NCI-H2029 (cell line): ENCODE data around the gene NWD2.
"Not testable (repeated sequence)": the region's sequence is repeated elsewhere in the genome, so short reads cannot be mapped to it uniquely, and the experiment has no call there.

Experiments
- DNase-seq: peaks from one replicate; lab custom pipeline; 2025; lab: John Stamatoyannopoulos, UW

NWD2 gene, protein sequence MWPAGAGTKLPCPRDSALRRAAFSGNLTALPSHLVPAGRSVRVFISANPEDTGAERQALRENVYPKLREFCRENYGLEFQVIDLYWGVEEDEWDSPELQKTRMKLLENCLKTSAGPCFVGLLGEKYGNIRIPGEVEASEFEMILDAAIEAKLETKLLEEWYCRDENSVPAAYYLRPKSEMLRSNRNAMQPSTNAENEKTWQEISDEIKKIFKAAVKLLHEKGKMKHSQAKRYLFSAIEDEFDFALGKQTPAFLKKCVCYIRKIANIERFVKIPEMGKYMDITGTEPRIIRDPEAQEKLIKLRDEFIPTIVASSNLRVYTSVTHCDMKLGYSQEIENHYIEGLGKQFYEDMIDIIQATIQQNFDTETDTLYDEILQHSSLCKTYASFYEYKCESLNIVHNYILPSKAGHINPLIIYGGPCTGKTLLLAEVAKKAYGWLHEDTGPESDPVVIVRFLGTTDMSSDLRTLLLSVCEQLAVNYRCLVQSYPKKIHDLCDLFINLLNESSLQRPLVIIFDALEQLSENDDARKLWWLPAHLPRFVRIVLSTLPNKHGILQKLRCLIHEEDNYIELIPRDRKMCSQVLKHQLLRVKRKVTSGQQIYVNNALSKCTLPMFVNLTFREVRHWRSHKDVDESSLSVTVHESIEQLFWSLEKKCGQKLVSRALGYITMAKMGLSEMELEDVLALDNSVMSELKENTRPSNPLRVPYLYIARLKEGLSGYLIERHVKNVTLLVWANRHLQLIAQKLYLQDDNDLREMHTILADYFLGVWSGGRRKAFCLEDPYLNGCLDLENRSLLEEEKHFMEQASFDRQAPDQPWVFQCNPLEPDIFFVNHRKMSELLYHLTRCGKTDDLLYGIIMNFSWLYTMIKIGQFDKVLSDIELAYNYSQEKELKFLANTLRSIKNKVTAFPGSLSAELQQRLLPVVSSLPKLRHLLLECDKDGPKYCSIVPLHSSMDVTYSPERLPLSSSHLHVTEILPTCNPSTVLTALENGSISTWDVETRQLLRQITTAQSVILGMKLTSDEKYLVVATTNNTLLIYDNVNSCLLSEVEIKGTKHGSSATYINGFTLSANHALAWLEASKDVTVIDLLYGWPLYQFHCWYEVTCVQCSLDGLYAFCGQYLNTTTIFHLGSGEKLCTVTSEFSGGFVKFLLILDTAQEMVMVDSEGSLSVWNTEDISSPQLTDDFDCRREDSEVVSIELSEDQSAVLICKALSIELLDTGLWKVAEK (N-terminal part only)

DNA sequence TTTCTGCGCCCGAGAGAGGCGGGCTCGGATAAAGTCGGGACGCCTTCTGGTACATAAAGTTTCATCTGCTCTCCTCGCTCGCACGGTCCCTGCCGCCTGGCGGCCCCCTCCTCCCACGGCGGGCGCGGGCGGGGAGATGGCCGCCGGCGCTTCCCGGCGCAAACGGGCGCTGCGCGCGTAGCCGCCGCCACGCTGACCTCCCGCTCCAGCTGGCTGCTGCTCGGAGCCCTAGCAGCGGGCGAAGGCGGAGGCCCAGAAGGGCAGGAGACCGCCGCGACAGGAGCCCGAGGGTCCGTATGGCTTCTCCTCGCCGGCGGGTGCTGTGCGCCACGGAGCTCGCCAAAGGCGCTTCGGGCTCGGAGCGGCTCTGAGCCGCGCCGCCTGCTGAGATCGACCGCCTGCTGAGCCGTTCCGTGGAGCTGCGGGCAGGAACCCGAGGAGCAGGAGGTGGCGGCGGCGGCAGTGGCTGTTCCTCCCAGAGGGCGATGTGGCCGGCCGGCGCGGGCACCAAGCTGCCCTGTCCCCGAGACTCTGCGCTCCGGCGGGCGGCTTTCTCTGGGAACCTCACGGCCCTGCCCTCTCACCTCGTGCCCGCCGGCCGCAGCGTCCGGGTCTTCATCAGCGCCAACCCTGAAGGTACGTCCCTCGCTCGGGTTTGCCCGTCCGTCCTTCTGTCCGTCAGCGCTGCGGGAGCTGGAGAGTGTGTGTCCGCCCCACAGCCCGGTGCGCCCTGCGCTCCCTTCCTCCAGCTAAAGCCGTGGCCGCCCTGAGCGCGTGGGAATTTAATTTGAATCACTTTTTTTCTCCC lies at the start of gene NWD2:
TSS of gene NWD2 (plus strand) at position 161 of the 808 bp plus-strand sequence. CDS start at position 486, 325 bp downstream.
- no peak for DNase-seq

DNA sequence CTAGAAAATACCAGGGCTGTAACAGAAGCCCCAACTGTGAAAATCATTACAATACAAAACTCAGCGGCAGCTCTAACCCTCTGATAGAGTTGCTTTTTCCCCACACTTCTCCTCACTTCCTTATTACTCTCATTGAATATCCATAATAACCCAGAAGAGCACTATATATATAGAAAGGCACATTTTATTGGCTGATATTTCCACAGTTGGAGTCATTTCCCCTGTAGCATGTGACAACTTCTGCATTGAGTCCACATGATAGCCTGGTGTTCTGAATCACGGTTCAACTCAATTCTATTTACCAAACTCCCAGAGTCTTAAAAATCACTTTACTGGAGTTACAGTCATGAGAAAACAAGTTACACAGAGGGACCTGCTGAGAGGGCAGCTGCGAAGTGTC lies 46.6 kb upstream of the NWD2 start:
- DNase-seq: no peak

DNA sequence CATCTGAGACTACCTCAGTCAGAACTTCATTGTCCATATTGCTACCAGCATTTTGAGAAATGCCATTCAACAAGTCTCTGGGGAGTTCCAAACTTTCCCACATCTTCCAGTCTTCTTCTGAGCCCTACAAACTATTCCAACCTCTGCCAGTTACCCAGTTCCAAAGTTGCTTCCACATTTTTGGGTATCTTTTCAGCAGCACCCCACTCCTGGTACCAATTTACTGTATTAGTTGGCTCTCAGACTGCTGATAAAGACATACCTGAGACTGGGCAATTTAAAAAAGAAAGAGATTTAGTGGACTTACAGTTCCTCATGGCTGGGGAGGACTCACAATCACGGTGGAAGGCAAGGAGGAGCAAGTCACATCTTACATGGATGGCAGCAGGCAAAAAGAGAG lies 39.8 kb upstream of the NWD2 start:
- not testable (repeated sequence) for DNase-seq

DNA sequence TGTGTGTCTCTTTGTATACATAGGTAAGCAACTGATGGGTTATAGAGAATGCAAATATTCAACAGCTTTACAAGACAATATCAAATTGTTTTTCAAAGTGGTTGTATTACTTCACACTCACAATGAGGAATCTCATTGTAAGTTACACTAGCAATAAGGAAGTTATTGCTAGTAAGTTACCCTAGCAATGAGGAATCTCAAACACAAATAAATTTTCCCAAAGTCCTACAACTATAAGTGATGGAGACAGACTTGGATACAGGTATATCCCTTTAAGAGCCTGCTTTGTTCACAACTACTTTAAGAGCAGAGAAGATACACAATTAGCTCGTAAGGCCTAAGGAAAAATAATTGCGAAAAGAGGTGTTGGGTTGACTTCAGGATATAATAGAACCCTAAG lies 28.3 kb upstream of the NWD2 start:
- no peak for DNase-seq

DNA sequence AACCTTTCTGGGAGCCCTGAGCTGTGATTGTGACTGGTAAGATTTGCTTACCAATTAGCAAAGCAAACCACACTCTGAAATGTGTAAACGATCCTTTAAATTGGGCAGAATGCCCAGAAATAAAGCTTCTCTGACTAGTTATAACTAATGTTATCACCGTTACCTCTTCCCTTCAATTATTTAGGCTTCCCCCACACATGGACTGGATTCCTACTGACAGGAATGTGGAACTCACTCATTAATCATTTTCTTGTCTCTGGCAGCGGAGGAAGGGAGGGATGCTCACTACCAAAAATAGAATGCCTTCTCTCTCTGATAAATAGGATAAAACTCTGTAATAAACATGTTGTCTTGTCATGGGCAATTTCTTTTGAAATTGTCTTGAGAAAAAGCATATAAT lies 25.3 kb upstream of the NWD2 start:
- no peak for DNase-seq

DNA sequence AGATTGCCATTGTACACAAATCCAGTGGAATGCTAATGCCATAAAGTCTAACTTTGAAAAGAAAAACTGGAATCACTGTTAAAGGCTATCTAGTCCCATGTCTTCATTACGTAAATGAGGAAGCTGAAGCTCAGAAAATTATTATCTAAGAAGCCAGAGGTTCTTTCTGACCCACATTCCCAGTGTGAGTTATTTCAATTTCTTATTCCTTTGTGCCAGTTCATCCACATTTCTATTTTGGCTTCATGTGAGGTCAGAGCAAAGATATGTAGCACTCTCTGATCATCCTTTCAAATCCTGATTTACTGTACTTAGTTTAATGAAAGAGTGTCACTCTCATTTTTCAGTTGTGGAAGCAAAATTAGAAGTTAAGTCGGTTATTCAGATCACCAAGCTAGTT lies 24.6 kb upstream of the NWD2 start:
- no peak for DNase-seq

DNA sequence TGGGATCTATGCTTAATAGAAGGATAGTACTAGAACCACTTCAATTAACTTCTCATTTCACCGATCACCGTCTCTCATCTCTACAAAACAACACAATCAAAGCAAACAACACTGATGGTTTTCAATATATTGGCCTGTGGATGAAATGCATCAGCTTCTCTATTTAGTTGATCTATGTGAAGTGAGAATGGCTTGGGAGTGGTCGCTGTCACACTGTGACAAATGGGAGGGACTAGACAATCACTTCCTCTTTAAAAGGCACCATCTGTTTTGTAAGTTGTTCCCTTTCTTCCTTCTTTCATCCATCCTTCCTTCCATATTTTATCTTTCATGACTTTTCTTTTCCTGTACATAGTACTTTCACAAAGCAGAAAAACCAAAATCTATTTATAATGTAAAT lies 23.9 kb upstream of the NWD2 start:
- DNase-seq: no peak

DNA sequence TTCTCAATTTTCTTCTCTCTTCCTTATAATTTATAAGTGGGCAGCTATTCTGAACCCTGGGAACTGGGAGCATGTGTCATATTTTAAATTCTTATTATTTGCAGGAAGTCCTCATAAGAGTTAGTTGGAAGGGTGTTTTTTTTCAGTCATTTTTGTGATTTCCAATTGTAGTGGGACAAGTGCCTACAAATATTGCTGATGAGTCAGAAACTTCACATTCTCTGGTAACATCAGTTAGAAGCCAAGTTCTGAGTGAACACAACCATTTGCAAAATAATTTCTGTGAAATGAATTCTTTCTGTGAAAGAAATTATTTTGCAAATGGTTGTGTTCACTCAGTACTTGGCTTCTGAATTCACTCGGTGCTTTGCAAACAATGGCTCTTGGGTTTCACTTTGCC lies 20.8 kb upstream of the NWD2 start:
- no peak for DNase-seq

DNA sequence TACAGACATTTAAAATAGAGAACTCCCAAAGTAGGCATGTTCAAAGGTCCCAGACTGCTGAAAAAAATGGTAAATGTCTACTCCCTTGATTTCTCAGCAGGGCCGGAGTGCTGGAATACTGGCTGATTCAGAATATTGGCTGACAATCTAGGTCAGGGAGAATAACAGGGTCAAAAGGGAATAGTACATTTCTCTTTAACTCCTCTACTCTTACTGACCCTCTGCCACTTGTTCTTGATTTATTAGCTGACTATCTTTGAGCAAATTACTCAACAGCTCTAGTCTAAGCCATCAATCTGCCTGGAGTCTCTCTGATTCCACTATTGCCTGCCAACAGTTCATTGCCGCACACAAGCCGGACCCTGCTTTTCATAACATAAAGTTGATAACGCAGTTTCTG lies 19.7 kb upstream of the NWD2 start:
- DNase-seq: no peak

DNA sequence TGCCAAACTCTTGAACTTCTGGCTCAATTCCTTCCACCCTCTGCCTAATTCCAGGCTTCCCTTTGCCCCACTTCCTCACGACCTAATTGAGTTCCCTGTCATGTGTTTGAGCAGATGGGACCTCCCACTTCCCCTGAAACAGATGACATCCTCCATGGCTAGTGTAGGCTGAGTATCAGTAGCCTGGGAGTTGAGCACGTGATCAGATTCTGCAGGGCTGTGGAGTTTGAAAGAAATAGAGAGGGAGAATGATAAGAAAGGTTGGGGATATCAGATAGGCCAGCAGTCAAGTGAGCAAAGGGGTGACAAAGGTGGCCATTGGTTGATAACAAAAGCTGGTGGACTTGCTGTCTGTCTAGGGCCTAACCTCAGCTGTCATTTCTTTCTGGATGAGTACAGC lies 18.8 kb upstream of the NWD2 start:
- DNase-seq: no peak

DNA sequence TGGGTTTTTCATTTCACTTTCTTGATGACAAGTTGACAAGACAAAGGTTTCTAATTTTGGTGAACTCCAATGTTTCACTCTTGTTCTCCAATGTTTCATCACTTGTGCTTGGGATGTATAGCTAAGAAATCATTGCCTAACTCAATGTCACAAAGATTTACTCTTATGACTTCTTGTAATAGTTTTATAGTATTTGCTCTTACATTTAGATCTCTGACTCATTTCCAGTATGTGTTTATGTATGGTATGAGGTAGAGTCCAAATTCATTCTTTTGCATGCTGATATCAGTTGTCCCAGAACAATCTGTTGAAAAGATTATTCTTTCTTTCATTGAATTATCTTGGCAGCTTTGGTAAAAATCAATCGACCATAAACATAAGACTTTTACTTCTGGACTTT lies 12.2 kb upstream of the NWD2 start:
- no peak for DNase-seq

DNA sequence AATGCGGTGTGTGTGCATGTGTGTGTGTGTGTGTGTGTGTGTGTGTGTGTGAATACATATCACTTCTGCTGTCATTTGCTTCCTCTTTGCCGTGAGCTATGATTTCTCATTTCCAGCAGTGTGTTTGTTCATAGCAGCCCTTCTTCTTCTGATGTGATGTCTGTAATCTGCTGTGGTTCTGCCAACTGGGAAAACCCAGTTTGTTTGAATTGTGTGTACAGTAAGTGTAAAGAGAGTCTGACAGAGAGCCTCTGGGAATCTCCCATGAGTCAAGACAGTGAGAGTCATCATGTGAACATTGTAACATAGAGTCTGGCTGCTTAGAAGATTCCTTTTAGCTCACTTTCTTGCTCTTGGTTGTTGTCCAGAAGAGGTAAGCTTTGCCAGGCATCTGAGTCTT lies 8.4 kb upstream of the NWD2 start:
- DNase-seq: no peak

DNA sequence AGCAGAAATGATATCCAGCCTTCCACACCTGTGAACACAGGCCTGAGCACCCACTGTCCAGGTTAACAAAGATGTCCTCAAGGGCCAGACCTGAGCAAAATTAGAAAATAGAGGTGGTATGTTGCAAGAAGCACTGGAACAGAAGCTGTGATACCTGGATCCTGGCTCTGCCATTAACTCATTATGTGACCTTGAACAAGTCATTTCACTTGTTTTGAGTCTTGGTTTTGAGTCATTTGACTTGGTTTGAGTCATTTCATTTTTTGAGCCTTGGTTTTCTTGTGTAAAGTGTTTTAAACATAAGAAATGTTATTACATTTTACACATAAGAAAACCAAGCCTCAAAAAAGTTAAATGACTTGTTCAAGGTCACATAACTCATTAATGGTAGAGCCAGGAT lies 2.9 kb upstream of the NWD2 start:
- no peak for DNase-seq

DNA sequence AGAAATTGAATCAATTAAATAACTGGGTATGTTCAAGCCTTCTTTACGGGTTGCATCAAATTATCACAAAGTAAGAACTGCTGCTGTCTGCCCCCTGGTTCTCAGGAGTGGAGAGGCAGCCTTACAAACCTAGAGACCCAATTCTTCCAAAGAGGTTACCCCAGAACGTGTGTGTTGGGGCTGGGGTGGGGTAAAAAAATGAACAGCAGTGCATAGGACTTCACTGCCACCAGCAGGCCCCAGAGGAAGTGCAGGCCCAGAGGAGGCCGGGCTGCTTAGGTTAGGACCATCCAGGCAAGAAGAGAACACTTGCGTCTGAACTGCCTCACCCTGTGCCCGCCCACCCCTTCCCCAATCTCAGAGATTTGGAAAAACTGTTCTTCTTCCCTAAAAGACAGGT lies 1.5 kb upstream of the NWD2 start:
- DNase-seq: no peak

DNA sequence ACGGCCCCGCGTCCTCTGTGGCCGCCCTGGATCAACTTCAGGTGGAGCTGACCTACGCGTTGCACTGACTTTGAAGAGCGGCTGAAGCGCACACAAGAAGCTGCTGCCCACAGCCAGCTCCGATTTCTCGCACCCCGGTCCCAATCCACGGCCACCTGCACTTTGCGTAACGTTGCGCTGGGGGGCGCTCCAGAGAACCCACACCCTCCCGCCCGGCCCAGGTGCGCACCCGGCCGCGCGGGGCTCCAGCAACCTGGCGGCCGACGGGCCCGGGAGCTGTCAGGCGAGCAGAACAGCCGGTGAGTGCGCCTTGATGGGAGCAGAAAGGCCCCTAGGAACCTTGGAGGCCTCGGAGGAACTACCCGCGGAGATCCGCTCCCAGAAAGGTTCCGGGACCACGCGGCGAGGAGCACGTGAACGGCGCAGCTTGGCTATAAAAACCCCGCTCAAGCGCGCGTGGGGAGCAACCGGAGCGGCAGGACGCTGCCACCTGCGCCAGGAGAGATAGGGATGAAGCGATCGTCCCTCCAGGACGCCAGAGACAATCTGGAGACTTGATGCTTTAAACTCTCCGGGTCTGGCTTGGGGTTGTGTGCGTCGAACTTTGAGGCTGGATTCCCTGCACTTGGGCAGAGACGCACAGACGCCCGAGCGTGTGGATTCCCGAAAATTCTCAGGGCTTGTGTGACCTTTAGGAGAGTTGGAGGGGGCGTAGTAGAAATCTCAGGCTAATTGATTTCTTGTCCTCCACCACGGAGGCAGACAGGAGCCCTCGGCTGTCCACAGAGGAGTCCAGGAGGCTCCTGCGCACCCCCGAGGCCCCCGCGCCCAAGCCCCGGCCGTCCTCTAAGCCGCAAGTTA lies 591 bp upstream of the NWD2 start:
- DNase-seq: no peak

DNA sequence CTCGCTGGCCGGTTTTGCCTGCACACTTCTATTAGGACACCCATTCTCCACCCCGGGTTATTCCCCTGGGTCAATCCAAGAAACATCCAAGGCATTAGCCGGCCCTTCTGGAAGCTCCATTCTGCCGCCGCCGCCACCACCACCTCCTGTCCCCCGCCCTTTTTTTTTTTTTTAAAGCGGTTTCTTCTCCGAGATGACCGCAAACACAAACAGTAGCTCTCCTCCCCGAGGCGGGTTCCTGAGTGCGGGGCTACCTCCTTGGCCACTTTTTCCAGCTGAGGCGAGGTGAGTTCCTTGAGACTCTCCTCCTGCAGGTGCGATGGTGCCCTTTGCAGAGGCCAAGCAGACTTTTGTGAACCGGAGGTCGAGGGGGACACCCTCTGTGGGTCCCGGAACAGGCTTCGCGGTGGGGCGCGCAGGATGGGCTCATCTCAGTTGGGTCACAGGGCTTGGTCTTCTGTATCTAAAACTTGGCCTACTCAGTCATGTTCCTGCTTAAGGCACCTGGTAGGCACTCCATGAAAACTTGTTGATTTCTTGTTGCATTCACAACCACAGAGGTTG lies 930 bp downstream of the NWD2 start:
- DNase-seq: no peak

DNA sequence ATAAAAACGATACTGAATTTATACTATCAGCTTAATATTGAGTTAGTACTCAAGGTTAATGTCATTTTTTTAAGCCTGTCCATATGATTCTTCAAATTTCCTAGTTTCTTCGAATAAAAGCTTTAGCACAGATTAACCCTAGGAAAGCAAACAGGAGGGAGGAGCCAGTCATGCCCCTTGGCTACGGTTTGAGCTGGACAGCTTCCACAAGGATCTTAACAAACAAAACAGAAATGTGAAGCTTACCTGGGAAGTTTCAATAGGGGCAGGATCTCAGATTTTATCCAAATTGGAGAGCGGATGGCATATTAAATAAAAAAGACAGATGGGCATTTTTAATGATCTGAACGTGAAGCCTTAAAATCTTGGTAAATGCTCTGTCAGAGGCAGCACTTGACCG lies 2.3 kb downstream of the NWD2 start:
- peak; percentile 12 for DNase-seq

DNA sequence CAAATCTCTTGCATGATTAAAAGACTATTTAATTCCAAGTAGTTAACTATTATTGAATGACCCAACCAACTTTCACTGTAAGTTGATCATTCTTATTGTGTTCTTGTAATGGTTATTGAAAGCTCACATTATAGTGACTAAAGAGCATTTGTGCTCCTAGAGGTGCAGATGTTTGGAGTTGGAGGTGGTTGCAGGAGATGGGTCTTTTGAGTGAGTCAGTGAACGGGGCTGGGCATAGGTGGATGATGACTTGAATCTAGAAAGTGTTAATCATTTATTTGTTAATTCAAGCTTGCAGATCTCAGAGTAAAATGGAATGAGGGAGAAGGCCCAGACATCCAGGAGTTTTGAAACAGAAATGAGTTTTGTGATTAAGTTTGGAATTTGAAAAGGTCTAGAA lies 13.7 kb downstream of the NWD2 start:
- DNase-seq: no peak

DNA sequence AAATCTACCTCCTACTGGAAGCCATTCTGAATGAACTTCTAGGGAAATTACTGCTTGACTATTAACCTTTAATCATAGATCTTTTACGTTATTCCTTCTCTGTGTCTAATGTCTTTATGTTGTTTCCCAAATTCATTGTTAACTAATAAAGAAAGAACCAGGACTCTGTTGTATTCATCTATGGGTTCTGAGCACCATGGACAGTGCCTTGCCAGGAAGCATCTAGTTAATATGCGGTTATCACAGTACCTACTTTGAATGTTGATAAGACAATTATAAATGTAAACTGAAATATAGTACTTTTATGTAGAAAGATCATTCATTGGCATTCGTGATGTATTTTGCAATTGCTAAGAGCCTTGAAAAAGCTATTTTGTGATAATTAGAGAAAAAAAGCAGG lies 23.8 kb downstream of the NWD2 start:
- DNase-seq: no peak

DNA sequence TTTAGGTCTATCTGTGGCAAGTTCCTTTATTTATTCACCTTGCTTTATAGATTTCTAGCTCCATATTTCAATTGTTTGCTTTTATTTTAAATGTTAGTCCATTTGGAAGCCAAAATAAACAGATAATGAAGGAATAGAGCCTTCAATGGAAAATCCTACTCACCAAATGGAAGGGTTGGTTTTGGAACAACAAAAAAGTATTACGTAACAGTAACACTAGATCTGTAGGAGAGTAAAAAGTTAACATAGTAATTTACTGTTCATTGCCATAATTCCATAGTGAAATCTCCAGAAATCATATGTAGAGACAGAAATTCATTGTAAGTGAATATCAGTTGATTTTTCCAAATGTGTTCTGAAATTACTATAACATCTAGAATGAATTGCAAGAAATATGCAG lies 34.6 kb downstream of the NWD2 start:
- DNase-seq: no peak
